K562 (cell line): Measurements from ENCODE around the gene SPPL2C. TPM values are rescaled to one million over a fixed set of nuclear protein-coding genes. Genes with fewer than 3 reads are reported as not detected.

Source experiments
- ATF2 ChIP-seq: sonication (generic); formaldehyde crosslinking; IDR thresholded peaks from 2 replicates; pipeline ENCODE4 v1.8.1; 2022; ENCODE audit warnings: missing genetic modification reagents
- FOXM1 ChIP-seq, 2 experiments: fragments of 450-650 bp in 1 of 2; sonication (generic) in 1 of 2; formaldehyde crosslinking in 1 of 2; IDR thresholded peaks; 2 replicates each; pipeline versions ENCODE4 v1.6.1 to v1.9.0; 2017 to 2022; ENCODE audit warnings: low read depth in 2 of 2, mild to moderate bottlenecking in 2 of 2, missing genetic modification reagents in 1 of 2, moderate library complexity in 1 of 2
- HDAC8 ChIP-seq: fragments of 450-650 bp; IDR thresholded peaks from 2 replicates; pipeline ENCODE4 v1.6.1; 2016; ENCODE audit warnings: mild to moderate bottlenecking, missing genetic modification characterization, moderate library complexity, missing compliant biosample characterization
- HEY1 ChIP-seq: fragments of 250-450 bp; sonication (Bioruptor Pico); IDR thresholded peaks from 2 replicates; pipeline ENCODE4 v1.5.0; 2020; ENCODE audit warnings: mild to moderate bottlenecking, moderate library complexity, borderline replicate concordance
- KLF10 ChIP-seq: fragments of 250-450 bp; sonication (Bioruptor Pico); IDR thresholded peaks from 2 replicates; pipeline ENCODE4 v1.6.1; 2021; ENCODE audit warnings: matching md5 sums
- NR3C1 ChIP-seq: sonication (generic); formaldehyde crosslinking; IDR thresholded peaks from 2 replicates; pipeline ENCODE4 v1.8.1; 2022; ENCODE audit warnings: missing genetic modification reagents
- PCBP1 ChIP-seq: fragments of 200-400 bp; formaldehyde crosslinking; IDR thresholded peaks from 2 replicates; pipeline ENCODE4 v1.6.1; 2018; ENCODE audit warnings: mild to moderate bottlenecking, low read depth, low read length; ENCODE audit not compliant: poor library complexity, severe bottlenecking
- RFX1 ChIP-seq: fragments of 450-650 bp; IDR thresholded peaks from 2 replicates; pipeline ENCODE4 v1.6.1; 2016; ENCODE audit warnings: mild to moderate bottlenecking, moderate library complexity
- SETDB1 ChIP-seq: IDR thresholded peaks from one replicate; pipeline ENCODE4 v1.6.1; 2012; ENCODE audit warnings: low read length, control low read depth, inconsistent platforms
- SLC30A9 ChIP-seq: fragments of 250-450 bp; sonication (Bioruptor Pico); IDR thresholded peaks from 2 replicates; pipeline ENCODE4 v1.8.0; 2022; ENCODE audit warnings: mild to moderate bottlenecking, moderate library complexity
- SMAD2 ChIP-seq: fragments of 150-350 bp; IDR thresholded peaks from 2 replicates; pipeline ENCODE4 v1.6.1; 2014; ENCODE audit warnings: low read depth, mild to moderate bottlenecking, low read length
- ZBTB7A ChIP-seq: IDR thresholded peaks from 2 replicates; pipeline ENCODE4 v1.6.1; 2011; ENCODE audit warnings: low read depth, mild to moderate bottlenecking, low read length, moderate library complexity, borderline replicate concordance; ENCODE audit not compliant: control insufficient read depth
- ZNF121 ChIP-seq: sonication (generic); formaldehyde crosslinking; conservative IDR thresholded peaks from 2 replicates; pipeline ENCODE4 v1.8.0; 2022; ENCODE audit warnings: missing genetic modification reagents
- ZNF408 ChIP-seq: fragments of 250-450 bp; sonication (Bioruptor Pico); IDR thresholded peaks from 2 replicates; pipeline ENCODE4 v1.4.0; 2020; ENCODE audit warnings: low read depth, mild to moderate bottlenecking, moderate library complexity
- ZNF592 ChIP-seq: fragments of 450-650 bp; IDR thresholded peaks from 2 replicates; pipeline ENCODE4 v1.6.1; 2017; ENCODE audit warnings: antibody characterized with exemption, mild to moderate bottlenecking
- ZNF609 ChIP-seq: sonication (generic); formaldehyde crosslinking; IDR thresholded peaks from 2 replicates; pipeline ENCODE4 v1.8.1; 2023; ENCODE audit warnings: missing genetic modification reagents, mild to moderate bottlenecking, borderline replicate concordance
- ZNF764 ChIP-seq: fragments of 250-450 bp; sonication (Bioruptor Pico); IDR thresholded peaks from 2 replicates; pipeline ENCODE4 v1.4.0; 2020; ENCODE audit warnings: low read depth, mild to moderate bottlenecking, moderate library complexity
- polyA plus RNA-seq, 8 experiments: library from polyadenylated mRNA; depleted of rRNA in 4 of 8; stranded (reverse) in 5 of 8; unstranded in 3 of 8; fragments of >200 nt; fragmentation: Nextera tagmentation in 2 of 8; fragmentation: Illumina TruSeq in 1 of 8; extraction: Ambion mirVana in 2 of 8; extraction: Trizol in 1 of 8; gene quantifications; 2 replicates each; pipeline versions ENCODE4 v1.2.1 to v1.2.3, GENCODE V29; 2011 to 2014; ENCODE audit warnings: inconsistent platforms in 1 of 8, missing spikeins in 1 of 8
- total RNA-seq, 7 experiments: library from RNA; depleted of rRNA in 6 of 7; stranded (reverse); fragments of >200 nt in 6 of 7; fragmentation: Illumina TruSeq in 2 of 7; extraction: Trizol in 2 of 7; gene quantifications; 2 replicates each; pipeline versions ENCODE4 v1.2.1 to v1.2.3, GENCODE V29; 2011 to 2021; ENCODE audit warnings: low replicate concordance in 1 of 7

The SPPL2C gene
- total and polyA plus RNA-seq, 9 of the 15 experiments (the other 6 are each of a cell fraction or from before 2014, with no cell fraction given), result not detected

- TF ChIP-seq HEY1 (CRISPR knock-in tag) (no peak), ZNF408 (CRISPR knock-in tag) (no peak), SLC30A9 (CRISPR knock-in tag) (no peak), SETDB1 (peak; percentile 85), PCBP1 (no peak), ZNF592 (peak; percentile 88), KLF10 (CRISPR knock-in tag) (no peak), NR3C1 (CRISPR knock-in tag) (no peak), RFX1 (no peak), FOXM1 (IDR thresholded peaks at IDR 0.05; ENCODE audit: low read depth) (no peak), FOXM1 (CRISPR knock-in tag; IDR thresholded peaks at IDR 0.05; ENCODE audit: low read depth) (0 out of 2 replicates have a peak, but pooled peaks have one; percentile 78), ZBTB7A (peak; percentile 52; the same call in 1 of the 2 replicates), ZNF609 (CRISPR knock-in tag) (no peak), ZNF764 (CRISPR knock-in tag) (no peak), SMAD2 (no peak), ATF2 (peak; percentile 13; the same call in 1 of the 2 replicates), HDAC8 (no peak), ZNF121 (CRISPR knock-in tag) (no peak)
Measured at GRCh38 chr17:45894022-45894784, 49.5 kb downstream of the SPPL2C start, which contains the start of gene MAPT (continued).
